Effector memory CD4-positive, alpha-beta T cell (primary cell): ENCODE data around the gene ZNF496.
"Not testable (repeated sequence)": the region's sequence is repeated elsewhere in the genome, so short reads cannot be mapped to it uniquely, and the experiment has no call there.

Experiments
- DNase-seq, 3 donors: peaks; one replicate each; pipeline ENCODE4 v3.0.0-alpha.2; 2020
- H3K27ac ChIP-seq: 2 replicates; pipeline ENCODE4 v1.7.0; 2013; ENCODE audit warnings: mild to moderate bottlenecking, low read length, moderate library complexity; ENCODE audit not compliant: insufficient read depth, poor library complexity, severe bottlenecking
- H3K27me3 ChIP-seq: replicated peaks from 2 replicates; pipeline ENCODE4 v1.7.0; 2013; ENCODE audit warnings: mild to moderate bottlenecking, low read length; ENCODE audit not compliant: insufficient read depth, control insufficient read depth, poor library complexity, severe bottlenecking
- H3K36me3 ChIP-seq: 2 replicates; pipeline ENCODE4 v1.7.0; 2013; ENCODE audit warnings: mild to moderate bottlenecking, low read length, moderate library complexity; ENCODE audit not compliant: control insufficient read depth, insufficient read depth
- H3K4me1 ChIP-seq: 2 replicates; pipeline ENCODE4 v1.7.0; 2013; ENCODE audit warnings: low read length, mild to moderate bottlenecking; ENCODE audit not compliant: control insufficient read depth, insufficient read depth, poor library complexity, severe bottlenecking
- H3K4me3 ChIP-seq: 2 replicates; pipeline ENCODE4 v1.7.0; 2013; ENCODE audit warnings: low read length, low read depth, mild to moderate bottlenecking; ENCODE audit not compliant: insufficient read depth, poor library complexity, severe bottlenecking
- H3K9me3 ChIP-seq: 2 replicates; pipeline ENCODE4 v1.7.0; 2013; ENCODE audit warnings: mild to moderate bottlenecking, low read length, moderate library complexity; ENCODE audit not compliant: control insufficient read depth

ZNF496 gene

DNA sequence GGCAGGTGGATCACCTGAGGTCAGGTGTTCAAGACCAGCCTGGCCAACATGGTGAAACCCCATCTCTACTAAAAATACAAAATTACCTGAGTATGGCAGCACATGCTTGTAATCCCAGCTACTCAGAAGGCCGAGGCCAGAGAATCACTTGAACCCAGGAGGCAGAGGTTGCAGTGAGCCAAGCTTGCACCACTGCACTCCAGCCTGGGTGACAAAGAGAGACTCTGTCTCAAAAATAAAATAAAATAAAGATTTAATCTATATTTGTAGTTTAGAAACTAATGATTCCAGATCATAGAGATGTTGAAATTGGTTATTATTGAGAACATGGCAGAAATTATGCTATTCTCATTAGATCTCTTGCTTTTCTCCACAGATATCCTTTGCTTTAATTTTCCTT lies 75.9 kb downstream of the ZNF496 start, which contains the start of gene VN1R5:
TSS of gene VN1R5 (plus strand) at position 301 of the 400 bp plus-strand sequence.
- not testable (repeated sequence) for DNase-seq, H3K36me3 ChIP-seq, H3K27ac ChIP-seq, H3K4me1 ChIP-seq, H3K4me3 ChIP-seq, H3K27me3 ChIP-seq, H3K9me3 ChIP-seq

DNA sequence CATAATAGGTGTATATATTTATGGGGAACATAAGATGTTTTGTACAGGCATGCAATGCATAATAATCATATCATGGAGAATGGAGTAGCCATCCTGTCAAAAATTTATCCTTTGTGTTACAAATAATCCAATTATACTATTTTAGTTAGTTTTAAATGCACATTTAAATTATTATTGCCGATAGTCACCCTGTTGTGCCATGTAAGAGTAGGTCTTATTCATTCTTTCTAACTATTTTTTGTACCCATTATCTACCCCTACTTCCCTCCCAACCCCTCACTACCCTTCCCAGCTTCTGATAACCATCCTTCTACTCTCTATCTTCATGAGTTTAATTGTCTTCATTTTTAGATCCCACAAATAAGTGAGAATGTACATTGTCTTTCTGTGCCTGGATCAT lies 84.1 kb downstream of the ZNF496 start:
- no peaks in the 10 kb centered on the region for H3K36me3 ChIP-seq
- H3K27ac ChIP-seq: no peak overlapping the region
- no peak for DNase-seq
- no peaks in the 10 kb centered on the region for H3K4me1 ChIP-seq
- no peak overlapping the region for H3K4me3 ChIP-seq
- no peaks in the 10 kb centered on the region for H3K27me3 ChIP-seq
- H3K9me3 ChIP-seq: no peaks in the 10 kb centered on the region
